Muscle layer of duodenum (tissue), 2 donors: ENCODE data around the gene C5orf15.

Experiments used
- H3K27ac ChIP-seq: one replicate; pipeline ENCODE4 v1.7.0; 2013; ENCODE audit warnings: mild to moderate bottlenecking, low read length
- H3K27me3 ChIP-seq: one replicate; pipeline ENCODE4 v1.7.0; 2013; ENCODE audit warnings: low read depth, mild to moderate bottlenecking, control low read depth, low read length
- H3K36me3 ChIP-seq, 2 donors: one replicate each; pipeline ENCODE4 v1.7.0; 2013; ENCODE audit warnings: low read length in 2 of 2, control low read depth in 1 of 2, mild to moderate bottlenecking in 1 of 2; ENCODE audit not compliant: insufficient read depth in 2 of 2, control insufficient read depth in 1 of 2
- H3K4me1 ChIP-seq, 2 donors: one replicate each; pipeline ENCODE4 v1.7.0; 2013; ENCODE audit warnings: low read length in 2 of 2, mild to moderate bottlenecking in 2 of 2, control low read depth in 1 of 2, moderate library complexity in 1 of 2; ENCODE audit not compliant: insufficient read depth in 2 of 2, control insufficient read depth in 1 of 2
- H3K4me3 ChIP-seq, 2 donors: one replicate each; pipeline ENCODE4 v1.7.0; 2013; ENCODE audit warnings: low read length in 2 of 2, low read depth in 1 of 2, mild to moderate bottlenecking in 1 of 2
- H3K9me3 ChIP-seq, 2 donors: one replicate each; pipeline ENCODE4 v1.7.0; 2013; ENCODE audit warnings: low read length in 2 of 2, control low read depth in 1 of 2, mild to moderate bottlenecking in 1 of 2; ENCODE audit not compliant: control insufficient read depth in 1 of 2
- donor health status: healthy.

Gene C5orf15

DNA sequence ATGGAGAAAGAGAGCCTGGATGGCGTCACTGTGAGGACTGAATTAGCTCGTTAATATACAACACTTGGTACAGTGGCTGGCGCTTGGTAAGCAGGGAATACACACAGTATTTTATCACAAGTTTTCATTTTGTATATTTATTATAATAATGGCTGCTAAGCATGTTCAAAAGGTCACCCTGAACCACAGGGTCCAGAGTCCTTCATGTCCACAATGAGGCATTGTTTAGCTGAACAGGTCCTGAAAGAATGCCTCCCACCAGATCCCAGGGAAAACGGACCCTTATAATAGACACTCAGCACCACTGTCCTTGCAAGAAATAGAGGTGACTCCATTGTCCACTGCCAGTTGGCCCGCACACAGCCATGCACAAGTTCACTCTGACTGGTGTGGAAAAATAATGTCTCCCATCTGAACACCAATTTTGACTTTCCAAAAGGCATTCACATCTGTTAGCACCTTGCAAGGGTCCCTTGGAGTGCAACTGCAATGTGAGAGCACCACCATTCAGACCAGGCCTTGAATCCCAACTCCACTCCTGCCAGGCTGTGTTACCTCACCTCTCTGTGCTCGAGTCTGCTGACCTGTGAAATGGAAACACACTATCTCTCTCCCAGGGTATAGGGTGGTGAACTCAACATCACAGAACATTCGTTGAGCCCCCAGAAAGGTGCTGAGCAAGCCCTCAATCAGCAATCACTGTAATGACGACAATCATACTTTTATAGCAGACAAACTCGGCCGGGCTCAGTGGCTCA is 32.5 kb upstream of the C5orf15 start:
- Histone ChIP-seq H3K27me3 (no peaks in the 10 kb centered on the region), H3K27ac (peak overlapping the region; percentile 76), H3K4me3 (no peak overlapping the region), H3K9me3 (no peaks in the 10 kb centered on the region), H3K36me3 (peaks cover 2 to 17% of the 10 kb centered on the region in 2 donors), H3K4me1 (peaks cover 28 to 47% of the 10 kb centered on the region in 2 donors)

DNA sequence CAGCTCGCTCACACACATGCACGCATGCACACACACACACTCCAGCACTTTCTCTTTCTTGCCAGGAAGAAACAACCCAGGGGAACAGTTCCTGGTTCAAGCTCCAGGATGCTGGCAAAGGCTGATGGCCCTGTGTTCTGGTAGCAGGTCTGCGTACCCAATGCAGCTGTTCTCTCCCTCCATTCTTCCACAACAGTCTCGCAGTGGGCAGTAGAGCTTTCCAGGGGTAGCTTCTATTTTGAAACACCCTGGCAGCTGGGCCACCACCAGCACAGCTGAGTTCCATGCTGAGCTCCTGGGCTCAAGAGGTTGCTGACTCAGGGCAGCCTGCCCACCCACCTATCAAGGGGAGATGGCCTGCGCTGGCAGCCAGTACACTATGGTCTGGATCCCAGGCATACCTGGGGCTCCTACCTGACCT is 31.7 kb upstream of the C5orf15 start:
- Histone ChIP-seq H3K27me3 (no peaks in the 10 kb centered on the region), H3K4me1 (peaks cover 34 to 51% of the 10 kb centered on the region in 2 donors), H3K9me3 (no peaks in the 10 kb centered on the region), H3K27ac (peak overlapping the region; percentile 76), H3K36me3 (peaks cover 2 to 12% of the 10 kb centered on the region in 2 donors), H3K4me3 (no peak overlapping the region)

DNA sequence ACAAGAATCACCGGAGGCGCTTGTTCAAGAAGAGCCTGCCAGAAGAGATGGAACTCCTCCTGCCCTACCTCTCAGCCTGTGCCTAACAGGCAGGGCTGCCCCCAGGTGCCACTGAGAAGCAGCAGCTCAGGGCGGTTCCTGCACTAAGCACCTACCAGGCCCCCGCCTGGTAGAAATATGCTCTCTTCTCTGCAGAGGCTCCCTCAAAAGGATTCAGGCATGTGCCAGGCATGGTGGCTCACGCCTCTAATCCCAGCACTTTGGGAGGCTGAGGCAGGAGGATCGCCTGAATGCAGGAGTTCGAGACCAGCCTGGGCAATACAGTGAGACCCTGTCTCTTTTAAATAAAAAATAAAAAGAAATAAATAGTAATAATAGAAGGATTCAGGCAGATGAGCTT is 30.4 kb upstream of the C5orf15 start:
- Histone ChIP-seq H3K4me1 (peaks cover 44 to 64% of the 10 kb centered on the region in 2 donors), H3K36me3 (peaks cover 2% of the 10 kb centered on the region in 2 donors), H3K27me3 (no peaks in the 10 kb centered on the region), H3K9me3 (no peaks in the 10 kb centered on the region), H3K27ac (no peak overlapping the region), H3K4me3 (no peak overlapping the region)

DNA sequence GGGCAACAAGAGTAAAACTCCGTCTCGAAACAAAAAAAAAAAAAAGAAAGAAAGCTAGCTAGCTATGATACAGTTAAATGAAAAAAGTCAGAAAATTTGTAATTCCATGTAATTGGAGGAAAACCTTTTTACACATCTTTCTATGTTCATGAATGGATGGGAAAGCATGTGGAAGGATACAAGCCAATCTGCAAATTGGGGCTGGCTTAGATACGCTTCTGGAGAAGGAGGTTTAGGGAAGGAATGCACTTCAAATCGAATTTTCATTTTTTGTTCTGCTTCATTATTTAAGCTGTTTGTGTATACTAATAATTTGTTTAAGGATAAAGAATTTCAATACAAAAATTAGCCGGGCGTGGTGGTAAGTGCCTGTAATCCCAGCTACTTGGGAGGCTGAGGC is 29.6 kb upstream of the C5orf15 start:
- no peaks in the 10 kb centered on the region for H3K27me3 ChIP-seq
- H3K9me3 ChIP-seq = no peaks in the 10 kb centered on the region
- no peak overlapping the region for H3K4me3 ChIP-seq
- H3K27ac ChIP-seq = no peak overlapping the region
- H3K4me1 ChIP-seq = peaks cover 44 to 66% of the 10 kb centered on the region in 2 donors
- H3K36me3 ChIP-seq = peaks cover 0 to 2% of the 10 kb centered on the region in 2 donors

DNA sequence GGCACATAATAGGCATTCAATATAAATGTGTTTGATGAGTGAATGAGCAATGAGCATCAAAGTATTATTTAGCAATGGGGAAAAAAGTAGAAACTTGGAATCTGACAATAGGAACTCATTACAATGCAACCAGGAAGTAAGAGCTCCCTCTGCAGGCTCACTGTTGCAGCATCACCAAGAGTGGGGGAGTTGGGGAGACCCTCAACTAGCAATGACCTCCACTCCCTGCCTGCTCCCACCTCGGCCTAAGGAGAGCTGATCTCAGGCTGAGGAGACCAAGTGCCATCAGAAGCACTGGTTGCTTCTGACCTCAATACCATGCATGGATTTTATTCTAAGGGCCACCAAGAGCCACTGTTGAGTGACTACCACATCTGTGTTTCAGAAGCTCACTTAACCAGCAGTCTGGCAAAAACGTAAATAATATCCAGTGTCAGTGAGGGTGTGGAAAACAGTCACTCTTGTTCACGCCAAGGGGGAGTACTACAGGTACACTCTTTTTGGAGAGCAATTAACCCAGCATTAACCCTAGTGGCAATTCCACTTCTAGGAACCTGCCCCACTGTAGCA is 28.3 kb upstream of the C5orf15 start:
- Histone ChIP-seq H3K27ac (no peak overlapping the region), H3K27me3 (no peaks in the 10 kb centered on the region), H3K36me3 (peaks cover 0 to 2% of the 10 kb centered on the region in 2 donors), H3K4me1 (peaks cover 35 to 63% of the 10 kb centered on the region in 2 donors), H3K4me3 (no peak overlapping the region), H3K9me3 (no peaks in the 10 kb centered on the region)

DNA sequence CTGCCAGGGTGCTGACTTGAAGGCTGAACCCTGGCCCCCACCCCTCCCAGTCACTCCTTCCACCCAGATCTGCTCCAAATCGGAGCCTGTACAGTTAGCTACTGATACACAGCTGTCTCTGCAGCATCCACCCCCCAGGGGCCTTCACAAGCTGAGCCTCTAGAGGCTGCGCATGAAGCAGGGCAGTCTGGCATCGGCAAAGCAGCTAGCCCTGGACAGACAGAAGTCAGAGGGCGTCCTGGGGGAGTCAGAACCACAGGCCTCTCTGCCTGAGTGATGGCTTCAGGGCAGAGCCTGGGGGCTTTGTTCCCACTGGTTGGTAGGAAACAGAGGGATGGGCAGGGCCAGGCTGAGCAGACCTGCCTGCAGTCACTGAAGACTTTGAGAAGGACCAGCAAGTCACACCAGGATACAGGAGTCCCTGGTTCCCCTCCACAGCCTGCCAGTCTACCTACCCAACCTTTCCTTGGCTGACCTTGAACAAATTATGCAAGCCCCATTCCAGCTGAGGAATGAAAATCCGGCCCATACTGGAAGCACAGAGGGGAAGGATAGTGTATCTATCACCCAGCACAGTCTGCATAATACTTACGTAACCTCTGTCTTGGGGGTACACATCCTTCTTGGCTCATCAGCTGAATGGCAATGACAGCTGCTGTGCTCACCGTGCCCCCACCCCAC is 27.6 kb upstream of the C5orf15 start:
- Histone ChIP-seq H3K4me3 (peak overlapping the region in 1 of 2 donors; percentile 1), H3K4me1 (peaks cover 33 to 57% of the 10 kb centered on the region in 2 donors), H3K27ac (no peak overlapping the region), H3K36me3 (peaks cover 0 to 5% of the 10 kb centered on the region in 2 donors), H3K9me3 (no peaks in the 10 kb centered on the region), H3K27me3 (no peaks in the 10 kb centered on the region)

DNA sequence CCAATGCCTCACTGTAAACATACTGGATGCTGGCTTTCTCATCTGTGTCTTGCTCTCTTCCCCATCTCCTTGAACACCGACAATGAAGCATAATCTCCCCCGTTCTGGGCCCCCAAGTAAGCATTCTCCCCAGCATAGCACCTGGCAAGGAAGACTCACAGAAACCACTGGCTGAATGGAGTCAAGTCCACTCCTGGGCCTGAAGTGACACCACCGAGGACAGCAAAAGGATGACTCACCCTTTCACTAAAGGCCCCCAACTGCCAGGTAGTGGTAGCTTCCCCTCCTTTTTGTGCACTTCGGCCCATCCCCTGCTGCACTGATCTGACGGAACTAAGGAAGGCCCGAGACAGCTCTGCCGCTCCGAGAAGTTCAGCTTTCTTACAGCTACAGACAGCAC is 26.9 kb upstream of the C5orf15 start:
- Histone ChIP-seq H3K27me3 (no peaks in the 10 kb centered on the region), H3K4me1 (peaks cover 31 to 50% of the 10 kb centered on the region in 2 donors), H3K27ac (no peak overlapping the region), H3K9me3 (no peaks in the 10 kb centered on the region), H3K36me3 (peaks cover 5 to 11% of the 10 kb centered on the region in 2 donors), H3K4me3 (peak overlapping the region in 1 of 2 donors; percentile 1)

DNA sequence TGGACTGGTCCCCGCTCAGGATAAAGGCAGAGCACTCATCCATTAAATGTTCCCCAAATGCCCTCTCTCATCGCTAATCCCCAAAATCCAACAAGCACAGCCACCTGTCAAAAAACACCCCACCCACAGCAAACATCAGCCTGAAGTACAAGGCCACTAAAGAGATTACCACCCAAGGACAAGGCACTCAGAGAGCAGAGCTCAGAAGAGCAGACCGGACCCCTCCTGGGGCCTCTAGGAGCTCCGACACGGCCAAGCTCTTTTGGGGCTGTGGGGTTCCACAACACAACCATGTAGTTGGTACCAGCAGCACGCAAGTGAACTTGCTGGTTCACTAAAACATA is 26.5 kb upstream of the C5orf15 start:
- Histone ChIP-seq H3K36me3 (peaks cover 9 to 15% of the 10 kb centered on the region in 2 donors), H3K27me3 (no peaks in the 10 kb centered on the region), H3K27ac (no peak overlapping the region), H3K4me1 (peaks cover 31 to 46% of the 10 kb centered on the region in 2 donors), H3K4me3 (peak overlapping the region; percentile 1 to 3), H3K9me3 (no peaks in the 10 kb centered on the region)

DNA sequence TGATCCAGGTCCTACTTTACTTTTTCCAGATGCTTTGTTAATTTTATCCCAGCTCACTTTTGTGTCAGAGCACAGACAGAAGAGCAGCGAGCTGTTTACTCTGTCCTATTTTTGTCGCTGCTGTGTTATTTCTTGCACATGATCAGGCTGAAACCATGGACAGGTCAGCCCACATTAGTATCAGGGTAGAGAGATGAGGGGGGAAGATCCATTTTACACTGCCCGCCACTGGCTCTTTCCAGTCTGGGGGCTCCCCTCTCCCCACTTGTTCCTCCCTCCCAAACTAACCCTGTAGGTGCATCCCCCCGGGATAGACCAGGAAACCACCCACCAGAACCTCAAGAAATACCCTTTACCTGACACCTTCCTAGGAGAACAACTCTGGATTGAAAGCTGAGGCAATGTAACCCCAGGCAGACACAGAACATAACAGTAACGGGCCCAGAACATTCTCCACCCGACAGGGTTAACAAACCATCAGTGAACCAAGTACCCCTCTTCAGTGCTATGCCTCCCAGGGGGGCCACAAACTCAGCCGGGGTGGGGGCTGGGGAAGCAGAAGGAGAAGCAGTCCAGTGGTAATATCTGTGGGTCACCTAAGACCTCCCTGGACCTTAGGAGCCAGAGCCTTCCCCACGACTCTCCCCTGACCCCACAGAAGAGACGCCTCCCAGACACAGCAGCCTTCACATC is 26.0 kb upstream of the C5orf15 start:
- Histone ChIP-seq H3K27me3 (no peaks in the 10 kb centered on the region), H3K36me3 (peaks cover 14 to 17% of the 10 kb centered on the region in 2 donors), H3K4me1 (peaks cover 31 to 45% of the 10 kb centered on the region in 2 donors), H3K4me3 (peak overlapping the region in 1 of 2 donors; percentile 1), H3K9me3 (no peaks in the 10 kb centered on the region), H3K27ac (no peak overlapping the region)

DNA sequence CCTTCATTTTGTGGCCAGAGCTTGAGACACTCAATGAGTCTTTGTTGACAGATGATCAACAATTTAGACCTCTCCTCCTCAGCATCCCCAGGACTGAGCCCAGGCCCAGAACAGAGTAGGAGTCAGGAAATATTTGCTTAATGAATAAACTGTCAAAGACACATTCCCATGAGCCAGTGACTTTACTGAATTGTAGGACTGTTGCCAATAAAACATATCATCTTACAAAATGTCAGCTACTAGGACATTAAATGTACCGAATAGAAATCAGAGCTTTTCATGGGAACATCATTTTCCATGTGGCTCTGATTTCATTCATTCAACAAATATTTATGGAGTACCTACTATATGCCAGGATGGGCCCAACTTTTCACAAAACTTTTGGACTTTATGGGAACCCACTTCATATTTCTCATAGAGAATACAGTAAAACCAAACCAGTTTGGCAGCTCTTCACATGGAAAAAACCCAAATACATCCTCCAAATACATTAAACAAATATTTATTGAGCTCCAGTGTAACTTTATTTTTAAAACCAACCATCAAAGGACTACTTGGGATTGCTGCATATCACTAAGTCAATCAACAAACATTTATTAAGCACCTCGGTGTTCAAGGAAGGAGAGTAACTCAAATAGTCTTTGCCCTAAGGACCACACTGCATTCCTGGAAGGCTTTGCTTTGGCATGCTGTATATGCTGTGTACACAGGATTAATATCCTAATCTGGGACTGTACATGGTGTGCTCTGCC is 24.9 kb upstream of the C5orf15 start:
- no peak overlapping the region for H3K4me3 ChIP-seq
- H3K36me3 ChIP-seq = peaks cover 23 to 24% of the 10 kb centered on the region in 2 donors
- H3K9me3 ChIP-seq = no peaks in the 10 kb centered on the region
- H3K4me1 ChIP-seq = peaks cover 31 to 45% of the 10 kb centered on the region in 2 donors
- H3K27ac ChIP-seq = no peak overlapping the region
- no peaks in the 10 kb centered on the region for H3K27me3 ChIP-seq
